GM20431 (cell line): ENCODE measurements around the gene CAMSAP1.
"Not testable (repeated sequence)": the region's sequence is repeated elsewhere in the genome, so short reads cannot be mapped to it uniquely, and the experiment has no call there.

ENCODE experiments used
- in situ Hi-C: fragments of 300-500 bp; cut with MseI, MboI; formaldehyde crosslinking; loops from one replicate; pipeline ENCODE4 v1.15.0; 2020; ENCODE audit warnings: low sequenced_read_pairs; ENCODE audit not compliant: unreplicated experiment

The CAMSAP1 gene

DNA sequence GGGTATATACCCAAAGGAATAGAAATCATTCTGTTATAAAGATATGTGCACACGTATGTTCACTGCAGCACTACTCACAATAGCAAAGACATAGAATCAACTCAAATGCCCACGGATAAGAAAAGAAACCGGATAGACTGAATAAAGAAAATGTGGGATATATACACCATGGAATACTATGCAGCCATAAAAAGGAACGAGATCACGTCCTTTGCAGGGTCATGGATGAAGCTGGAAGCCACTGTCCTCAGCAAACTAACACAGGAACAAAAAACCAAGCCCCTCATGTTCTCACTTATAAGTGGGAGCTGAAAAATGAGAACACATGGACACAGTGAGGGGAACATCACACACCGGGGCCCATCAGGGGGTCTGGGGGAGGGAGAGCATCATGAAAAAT, 36.3 kb upstream of the CAMSAP1 start:
- in situ Hi-C loops, result not testable (repeated sequence)

DNA sequence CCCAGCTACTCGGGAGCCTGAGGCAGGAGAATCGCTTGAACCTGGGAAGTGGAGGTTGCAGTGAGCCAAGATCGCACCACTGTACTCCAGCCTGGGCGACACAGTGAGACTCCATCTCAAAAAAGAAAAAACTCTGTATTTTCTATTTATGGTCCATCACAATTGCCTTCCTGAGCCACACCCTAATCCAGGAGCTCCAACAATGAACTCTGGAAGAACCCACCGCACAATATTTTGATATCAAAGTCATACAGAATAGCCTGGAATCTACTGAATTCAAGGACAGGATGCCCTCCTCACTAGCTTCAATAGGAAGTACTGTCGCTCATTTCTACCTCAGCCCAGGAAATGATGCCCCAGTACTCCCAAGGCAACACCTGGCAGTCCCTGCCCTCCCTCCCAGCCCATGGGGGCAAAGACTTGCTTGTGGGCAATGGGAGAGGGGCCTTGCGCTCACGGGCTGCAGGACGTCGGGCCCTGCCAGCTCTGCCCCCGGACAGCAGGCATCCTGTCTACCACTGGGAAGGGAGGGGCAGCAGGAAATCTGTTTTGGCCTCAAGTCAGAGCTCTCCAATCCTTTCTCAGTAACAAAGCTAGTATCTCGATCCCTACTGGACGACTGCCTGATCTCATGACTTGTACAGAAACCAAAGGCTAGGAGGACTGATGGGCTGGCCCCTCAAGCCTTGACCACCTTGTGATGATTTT, 34.1 kb upstream of the CAMSAP1 start:
- in situ Hi-C loops, result no loop called here

DNA sequence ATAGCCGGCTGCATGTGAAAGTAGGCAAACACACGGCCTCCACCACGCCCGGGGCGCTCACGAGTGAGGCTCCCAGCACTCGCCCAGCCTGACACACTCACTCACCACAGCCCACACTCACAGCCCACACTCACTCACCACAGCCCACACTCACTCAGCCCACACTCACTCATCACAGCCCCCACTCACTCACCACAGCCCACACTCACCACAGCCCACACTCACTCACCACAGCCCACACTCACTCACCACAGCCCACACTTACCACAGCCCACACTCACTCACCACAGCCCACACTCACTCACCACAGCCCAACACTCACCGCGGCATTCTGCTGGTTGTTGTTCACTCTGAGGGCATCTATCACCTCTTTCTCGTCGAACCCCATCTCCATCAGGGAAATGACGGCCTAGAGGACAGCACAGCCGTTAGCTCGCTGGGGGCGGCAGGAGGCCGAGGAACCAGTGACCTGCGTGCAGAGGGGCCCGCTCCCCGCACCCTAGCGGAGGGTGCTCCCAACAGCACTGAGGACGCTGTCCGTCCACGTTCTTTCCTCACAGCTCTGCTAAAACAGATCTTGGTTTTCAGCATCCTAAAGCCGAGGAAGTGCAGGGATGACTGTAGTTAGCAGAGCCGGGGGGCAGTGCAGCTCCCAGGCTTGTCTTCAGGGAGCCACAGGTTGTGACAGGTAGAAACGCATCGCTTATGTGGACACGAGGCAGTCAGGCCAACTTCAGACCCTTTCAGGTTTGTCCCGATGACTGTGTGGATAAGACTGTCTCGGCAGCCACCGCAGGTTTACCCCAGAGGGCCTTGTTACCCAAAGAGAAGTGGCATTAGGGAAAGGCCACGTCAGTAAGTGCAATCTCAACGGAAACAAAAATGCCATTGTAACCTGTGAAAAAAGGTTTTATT, 32.3 kb upstream of the CAMSAP1 start:
- in situ Hi-C loops, result no loop called here

DNA sequence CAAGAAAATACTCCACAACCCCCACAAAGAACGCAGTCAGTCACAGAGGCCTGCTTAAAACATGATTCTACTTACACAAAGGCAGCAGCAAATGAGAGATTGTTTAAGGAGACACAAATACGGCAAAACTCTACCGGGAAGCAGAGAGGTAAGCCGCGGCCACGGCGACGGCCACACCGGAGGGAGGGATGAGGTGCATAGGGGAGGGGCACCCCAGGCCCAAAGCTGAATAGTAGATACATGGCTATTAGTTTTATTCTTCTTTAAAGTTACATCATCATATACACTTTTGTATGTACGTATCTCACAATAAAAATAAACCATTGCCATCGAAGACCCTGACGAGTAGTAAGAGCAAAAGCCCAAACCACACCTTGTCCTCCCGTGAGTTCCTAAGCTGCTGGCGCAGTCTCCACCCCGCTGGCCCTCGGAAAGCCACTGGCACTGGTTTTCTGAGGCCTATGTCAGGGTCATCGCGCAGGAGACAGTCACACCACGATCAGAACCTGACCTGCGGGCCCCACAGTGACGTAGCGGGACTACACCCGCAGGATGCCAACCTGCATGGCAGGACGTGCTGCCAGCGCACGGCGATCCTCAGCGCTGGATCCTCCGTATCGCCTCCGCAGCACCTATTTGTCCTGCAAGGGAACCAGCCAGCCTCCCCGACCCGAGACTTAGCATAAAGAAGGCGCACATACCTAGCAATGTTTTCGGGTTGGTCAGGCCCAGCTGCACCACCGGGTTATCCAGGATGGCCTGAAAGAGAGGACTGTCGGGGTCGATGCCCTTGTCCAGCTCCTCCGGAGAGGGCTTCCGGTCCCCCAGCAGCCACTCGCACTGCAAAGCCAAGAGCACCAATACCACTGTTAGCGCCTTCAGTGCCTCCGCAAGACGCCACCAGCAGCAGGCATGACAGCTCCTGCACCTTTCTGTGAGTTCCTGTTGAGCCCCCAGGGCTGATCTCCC, 30.5 kb upstream of the CAMSAP1 start:
- in situ Hi-C loops, result no loop called here

DNA sequence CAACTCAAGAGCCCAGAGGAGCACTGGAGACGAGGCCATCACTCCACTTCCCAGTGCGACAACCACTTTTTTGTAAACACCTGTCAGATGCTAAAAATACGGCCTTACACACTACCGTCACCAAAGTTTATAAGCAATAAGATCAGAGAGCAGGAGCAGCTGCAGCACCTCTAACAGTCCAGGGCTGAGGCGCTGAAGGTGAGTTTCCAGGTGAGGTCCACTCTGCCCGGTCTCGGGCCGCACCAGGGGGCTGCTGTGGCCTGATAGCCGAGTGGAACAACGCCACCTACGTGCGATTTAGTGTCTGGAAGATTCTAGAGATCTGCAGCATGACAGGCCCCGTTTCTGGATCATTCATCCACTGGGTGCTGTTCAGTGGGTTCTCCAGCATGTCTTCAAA, 25.8 kb upstream of the CAMSAP1 start:
- in situ Hi-C loops, result no loop called here

DNA sequence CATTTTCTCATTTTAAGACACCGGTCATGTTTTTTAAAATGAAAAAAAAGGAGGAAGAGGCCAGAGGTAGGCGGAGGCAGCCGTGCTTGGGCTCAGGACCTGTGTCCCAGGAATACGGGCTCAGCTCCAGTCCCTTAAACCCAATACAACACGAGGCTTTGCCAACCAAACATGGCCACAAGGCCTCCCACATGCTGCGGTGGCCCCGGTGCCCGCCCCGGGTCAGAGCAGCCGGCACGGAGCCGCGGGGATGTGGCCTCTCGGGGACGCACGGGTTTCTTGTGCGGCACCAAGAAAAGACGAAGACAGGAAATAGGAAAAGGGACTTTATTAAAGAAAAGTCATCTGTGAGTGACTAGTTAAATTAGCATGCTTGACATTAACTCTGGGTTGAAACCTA, 25.3 kb upstream of the CAMSAP1 start:
- in situ Hi-C loops, result no loop called here

DNA sequence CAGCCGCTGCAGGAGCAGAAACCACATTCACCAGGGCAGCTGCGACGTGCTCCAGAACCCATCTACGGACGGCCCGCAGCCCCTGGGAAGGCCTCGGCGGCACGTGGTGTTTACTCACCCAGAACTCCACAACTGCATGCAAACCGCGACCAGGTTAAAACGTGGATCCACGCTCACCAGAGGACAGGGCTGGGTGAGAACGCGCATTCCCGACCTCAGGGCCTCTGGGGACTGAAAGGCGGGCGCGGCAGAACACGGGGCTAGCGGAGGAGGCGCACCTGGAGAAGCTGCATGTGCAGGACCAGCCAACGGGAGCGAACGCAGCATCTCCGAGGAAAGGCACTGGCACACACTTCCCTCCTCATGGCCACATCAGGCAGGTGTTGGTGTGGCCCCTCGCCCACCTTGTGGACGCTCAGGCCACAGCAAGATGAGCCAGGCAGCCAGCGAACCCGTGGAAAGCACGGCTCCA, 24.0 kb upstream of the CAMSAP1 start:
- in situ Hi-C loops, result no loop called here

DNA sequence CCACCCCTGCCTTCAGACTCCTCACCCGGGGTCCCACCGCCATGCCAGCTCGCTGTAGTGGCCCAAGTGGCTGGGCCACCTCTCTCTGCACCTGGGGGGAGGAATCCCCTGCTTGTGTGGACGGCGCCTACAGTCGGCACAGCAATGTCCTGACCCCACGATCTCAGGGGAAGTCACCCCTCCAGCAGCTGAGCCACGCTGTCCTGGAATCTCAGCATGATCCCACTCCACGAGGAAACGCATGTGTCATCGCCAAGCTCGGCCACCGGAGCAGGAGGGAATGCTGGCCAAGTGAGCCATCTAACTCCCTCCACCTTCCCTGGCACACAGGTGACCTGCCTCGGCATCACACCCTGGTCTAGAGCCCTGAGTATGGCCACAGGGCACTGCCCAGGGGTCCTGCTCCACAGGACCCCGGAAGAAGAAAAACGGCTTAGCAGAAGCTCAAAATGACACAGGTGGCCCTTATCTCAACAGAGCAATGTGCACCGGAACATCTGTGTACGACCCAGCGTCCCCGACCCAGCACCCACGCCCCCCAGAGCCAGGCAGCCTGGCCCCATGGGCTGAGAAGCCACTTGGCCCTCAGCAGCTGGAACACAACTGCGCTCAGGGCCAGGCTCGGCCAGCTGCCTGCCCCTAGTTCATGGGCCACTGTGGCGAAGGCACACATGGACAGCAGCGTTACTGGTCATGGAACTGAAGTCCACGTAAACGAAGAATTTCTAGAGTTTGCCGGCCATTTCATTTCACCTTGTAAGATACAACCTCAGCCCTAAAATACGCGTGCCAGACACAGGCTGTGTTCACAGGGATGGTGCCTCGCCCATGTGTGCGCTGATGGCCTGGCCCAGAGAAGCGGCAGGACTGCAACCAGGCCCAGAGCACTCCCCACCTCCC, 23.4 kb upstream of the CAMSAP1 start:
- in situ Hi-C loops, result no loop called here

DNA sequence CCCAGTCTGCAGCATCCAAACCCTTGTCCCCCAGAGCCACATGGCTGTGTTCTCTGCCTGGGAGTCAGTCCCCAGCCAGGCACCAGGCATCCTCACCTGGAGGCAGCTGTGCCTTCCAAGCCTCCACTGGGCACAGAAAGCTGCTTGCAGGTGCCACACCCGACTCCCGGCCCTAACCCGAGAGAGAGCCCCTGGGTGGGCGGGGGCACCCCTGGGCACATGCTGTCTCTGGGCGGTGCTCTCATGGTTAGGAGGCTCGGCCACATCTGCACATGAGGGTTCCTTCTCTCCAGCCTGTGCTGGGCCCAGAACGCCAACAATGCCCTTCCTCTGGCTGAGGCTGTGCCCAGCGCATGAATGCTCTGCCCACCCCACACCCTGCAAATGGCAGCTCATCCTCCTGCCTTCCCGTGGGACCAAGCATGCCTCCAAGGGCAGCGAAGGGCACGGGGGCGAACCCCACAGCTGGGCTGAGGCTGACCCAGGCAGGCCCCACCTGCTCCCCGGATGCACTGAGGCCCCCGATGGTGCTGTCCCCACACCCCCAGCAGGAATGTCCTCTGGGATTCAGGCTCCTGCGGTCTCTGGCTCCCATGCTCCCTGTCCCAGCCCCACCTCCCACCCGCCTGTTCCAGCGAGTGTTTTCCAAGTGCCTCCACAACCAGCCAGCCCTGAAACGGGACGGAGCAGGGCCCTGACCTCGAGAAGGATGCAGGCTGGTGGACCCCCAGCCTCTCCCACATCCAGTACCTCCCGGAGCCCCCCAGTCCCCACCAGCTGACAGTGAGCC, 22.5 kb upstream of the CAMSAP1 start:
- in situ Hi-C loops, result no loop called here

DNA sequence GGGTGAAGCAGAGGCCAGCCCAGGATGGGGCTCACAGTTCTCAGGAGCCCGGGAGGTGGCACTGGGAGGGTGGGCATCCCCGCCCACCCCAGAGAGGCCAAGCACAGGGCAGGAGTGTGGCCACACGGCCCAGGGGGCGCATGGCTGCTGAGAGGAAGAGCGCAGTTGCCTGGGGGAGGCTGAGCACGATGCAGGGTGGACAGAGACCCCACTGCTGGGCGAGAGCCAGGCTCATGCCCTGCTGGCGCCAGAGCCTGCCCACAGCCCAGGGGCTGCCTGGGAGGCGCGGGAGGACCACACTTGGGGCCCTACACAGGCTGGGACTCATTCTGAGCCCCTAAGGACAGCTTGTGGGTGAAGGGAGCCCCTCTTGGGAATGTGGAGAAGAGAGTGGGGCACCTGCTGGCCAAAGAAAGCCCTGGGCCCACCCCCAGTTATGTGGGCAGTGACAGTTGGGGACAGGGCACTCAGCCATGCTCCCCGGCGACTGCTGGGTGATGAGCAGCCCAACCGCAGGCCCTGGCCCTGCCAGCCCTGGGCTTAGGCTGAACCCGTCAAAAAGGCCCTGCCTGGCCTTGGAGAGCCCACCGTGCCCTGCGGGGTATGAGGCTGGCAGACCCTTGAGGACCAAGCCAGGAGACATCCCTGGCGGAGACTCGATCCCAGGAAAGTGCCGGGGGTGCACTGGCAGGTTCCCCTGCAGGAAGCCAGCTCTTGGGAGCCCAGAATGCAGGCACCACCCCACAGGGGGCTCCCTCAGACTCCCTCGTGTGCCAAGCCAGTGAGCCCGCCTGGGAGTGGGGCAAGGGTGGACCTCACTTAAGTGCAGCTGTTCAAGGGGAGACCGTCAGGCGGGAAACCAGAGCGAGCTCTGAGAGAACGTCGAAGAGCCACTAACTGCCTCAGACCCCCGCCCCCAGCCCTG, 21.6 kb upstream of the CAMSAP1 start:
- in situ Hi-C loops, result no loop called here

DNA sequence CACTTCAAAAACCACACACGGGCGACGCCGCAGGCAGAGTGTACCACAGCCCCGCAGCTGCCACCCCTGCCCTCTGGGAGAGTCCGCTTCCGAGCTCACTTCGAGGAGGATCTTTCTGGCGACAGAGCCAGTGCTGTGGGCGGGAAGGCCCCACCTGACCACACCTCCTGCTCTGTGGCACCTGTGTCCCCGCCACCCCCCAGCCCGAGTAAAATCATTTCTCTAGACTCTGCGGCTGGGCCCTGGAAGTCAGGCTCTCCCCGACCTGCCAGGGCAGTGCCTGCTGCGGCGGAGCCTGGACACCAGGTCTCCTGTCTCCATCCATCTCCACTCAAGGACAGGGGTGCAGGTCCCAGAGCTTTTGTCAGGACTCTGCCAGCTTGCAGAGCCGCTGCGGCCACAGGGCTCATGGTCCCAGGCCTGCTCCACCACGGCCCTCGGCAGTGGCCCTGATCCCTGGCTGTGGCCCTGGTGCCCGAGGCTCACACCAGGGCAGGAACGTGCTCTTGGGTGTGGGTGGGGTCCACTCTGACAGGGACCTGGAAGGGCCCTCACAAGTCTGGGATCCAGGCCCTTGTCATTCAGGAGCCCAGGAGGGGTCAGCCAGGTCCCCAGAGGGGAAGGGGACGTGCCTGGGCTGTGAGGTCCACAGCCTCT, 20.9 kb upstream of the CAMSAP1 start:
- in situ Hi-C loops, result no loop called here

DNA sequence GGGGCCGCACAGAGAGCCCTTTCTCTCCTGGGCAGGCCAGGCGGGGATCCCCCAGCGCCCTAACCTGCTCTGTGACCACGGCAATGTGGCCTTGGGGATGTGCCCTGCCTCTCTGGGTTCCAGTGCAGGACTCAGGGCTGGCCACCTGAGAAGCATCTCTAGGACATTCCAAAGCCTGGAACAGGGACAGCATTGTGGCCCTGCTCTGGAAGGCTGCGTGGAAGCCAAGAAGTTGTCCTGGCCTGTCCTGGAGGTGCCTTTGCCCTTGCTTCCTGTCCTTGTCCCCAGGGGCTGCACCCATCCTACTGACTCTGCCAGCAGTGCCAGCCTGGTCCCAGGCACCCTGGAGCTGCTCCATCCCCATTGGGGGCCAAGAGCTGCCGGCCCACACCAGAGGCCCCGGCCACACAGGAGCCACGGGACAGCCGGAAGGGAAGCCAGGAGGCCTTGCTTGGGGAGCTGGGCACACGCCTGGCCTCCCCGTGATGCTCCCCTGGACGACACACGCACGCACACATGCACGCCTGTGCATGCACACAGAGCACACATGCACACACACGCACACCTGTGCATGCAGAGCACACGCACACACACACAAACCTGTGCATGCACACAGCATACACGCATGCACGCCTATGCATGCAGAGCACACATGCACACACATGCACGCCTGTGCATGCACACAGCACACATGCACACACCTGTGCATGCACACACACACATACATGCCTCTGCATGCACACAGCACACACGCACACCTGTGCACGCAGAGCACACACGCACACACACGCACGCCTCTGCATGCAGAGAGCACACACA, 20.1 kb upstream of the CAMSAP1 start:
- in situ Hi-C loops, result no loop called here

DNA sequence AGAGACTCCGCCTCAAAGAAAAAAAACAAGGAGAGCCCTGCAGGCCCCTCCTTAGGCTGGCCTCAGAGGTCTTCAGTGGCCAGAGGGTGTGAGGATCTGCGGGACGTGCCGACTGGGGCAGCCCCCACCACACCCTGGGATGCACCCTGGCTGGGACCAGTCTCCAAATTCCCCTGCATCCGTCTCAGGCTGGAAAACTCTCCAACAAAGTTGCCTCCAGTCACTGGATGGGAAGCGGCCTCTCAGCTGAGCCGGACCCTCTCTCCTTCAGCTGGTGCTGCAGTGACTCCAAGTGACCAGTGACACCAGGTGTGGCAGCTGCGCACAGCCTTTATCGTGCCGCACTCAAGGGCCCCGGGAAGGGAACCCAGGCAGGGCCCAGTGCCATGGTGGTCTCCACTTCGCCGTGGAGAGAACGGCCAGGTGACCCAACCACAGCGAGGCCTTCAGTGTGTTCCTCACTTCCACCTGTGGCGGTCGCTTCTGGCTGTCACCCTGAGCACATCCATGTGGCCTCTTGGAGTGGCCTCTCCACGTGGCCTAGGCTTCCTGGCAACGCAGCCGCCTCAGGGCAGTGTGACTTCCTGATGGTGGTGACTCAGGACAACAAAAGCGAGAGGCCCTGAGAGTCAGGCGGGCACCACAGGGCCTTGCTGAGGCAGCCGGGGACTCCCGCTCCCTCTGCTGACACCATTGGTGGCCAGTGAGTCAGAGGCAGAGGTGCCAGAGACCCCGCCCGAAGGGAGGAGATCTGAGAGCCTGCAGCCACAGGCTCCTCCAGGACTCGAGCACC, 19.3 kb upstream of the CAMSAP1 start:
- in situ Hi-C loops, result no loop called here

DNA sequence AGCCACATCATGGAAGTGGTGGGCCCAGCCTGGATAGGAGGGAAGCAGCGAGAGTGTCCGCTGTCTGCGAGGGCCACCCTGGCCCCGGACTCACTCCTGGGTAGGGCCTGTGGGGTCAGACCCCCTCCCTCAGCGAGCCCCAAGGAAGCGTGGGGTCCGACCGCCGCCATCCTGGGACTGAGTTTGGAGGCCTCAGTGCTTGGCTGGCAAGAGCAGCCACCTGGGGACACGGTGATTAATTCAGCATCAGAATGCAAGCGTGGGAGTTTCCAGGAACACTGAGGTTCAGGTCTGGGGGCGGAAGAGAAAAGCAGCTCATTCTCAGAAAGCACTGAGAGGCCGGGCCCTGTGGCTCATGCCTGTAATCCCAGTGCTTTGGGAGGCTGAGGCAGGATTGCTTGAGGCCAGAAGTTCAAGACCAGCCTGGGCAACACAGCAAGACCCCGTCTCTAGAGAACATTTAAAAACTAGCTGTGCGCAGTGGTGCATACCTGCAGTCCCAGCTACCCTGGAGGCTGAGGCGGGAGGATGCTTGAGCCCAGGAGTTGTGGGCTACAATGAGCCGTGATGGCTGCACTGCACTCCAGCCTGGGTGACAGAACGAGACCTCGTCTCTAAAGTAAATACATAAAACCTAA, 18.3 kb upstream of the CAMSAP1 start:
- in situ Hi-C loops, result no loop called here
